ENCODE data around the gene HS3ST3A1.

HS3ST3A1 gene

GRCh38 chr17:13634021-13634420 lies 32.3 kb upstream of the HS3ST3A1 start:
- TF ChIP-seq TAF1 (IDR thresholded peaks at IDR 0.05; ENCODE audit: borderline replicate concordance, low read depth, low read length), result no peak
- TF ChIP-seq POLR2AphosphoS5 (IDR thresholded peaks at IDR 0.05; ENCODE audit: low read depth, low read length), result no peak
- no peak for TF ChIP-seq POLR2A (IDR thresholded peaks at IDR 0.05; ENCODE audit: low read depth, low read length)
- no peak for FAIRE-seq
- DNase-seq (ENCODE audit: insufficient read length), result no peak

GRCh38 chr17:13631529-13631928 lies 29.8 kb upstream of the HS3ST3A1 start:
- DNase-seq (ENCODE audit: insufficient read length) (no peak), FAIRE-seq (no peak)
- TF ChIP-seq POLR2AphosphoS5 (IDR thresholded peaks at IDR 0.05; ENCODE audit: low read depth, low read length), result no peak
- no peak for TF ChIP-seq POLR2A (IDR thresholded peaks at IDR 0.05; ENCODE audit: low read depth, low read length)
- no peak for TF ChIP-seq TAF1 (IDR thresholded peaks at IDR 0.05; ENCODE audit: borderline replicate concordance, low read depth, low read length)

- FAIRE-seq, result no peak
- TF ChIP-seq POLR2A (IDR thresholded peaks at IDR 0.05; ENCODE audit: low read depth, low read length), result no peak
- TF ChIP-seq TAF1 (IDR thresholded peaks at IDR 0.05; ENCODE audit: borderline replicate concordance, low read depth, low read length), result no peak
- no peak for DNase-seq (ENCODE audit: insufficient read length)
These were observed 25.0 kb upstream of the HS3ST3A1 start for GRCh38 chr17:13626703-13627102.

- no peak for FAIRE-seq
- no peak for TF ChIP-seq TAF1 (IDR thresholded peaks at IDR 0.05; ENCODE audit: borderline replicate concordance, low read depth, low read length)
- TF ChIP-seq POLR2AphosphoS5 (IDR thresholded peaks at IDR 0.05; ENCODE audit: low read depth, low read length), result no peak
- no peak for TF ChIP-seq POLR2A (IDR thresholded peaks at IDR 0.05; ENCODE audit: low read depth, low read length)
- DNase-seq (ENCODE audit: insufficient read length), result no peak
These were observed 17.7 kb upstream of the HS3ST3A1 start for GRCh38 chr17:13619462-13619861.

- FAIRE-seq (no peak), DNase-seq (ENCODE audit: insufficient read length) (no peak)
- no peak for TF ChIP-seq POLR2AphosphoS5 (IDR thresholded peaks at IDR 0.05; ENCODE audit: low read depth, low read length)
- TF ChIP-seq TAF1 (IDR thresholded peaks at IDR 0.05; ENCODE audit: borderline replicate concordance, low read depth, low read length), result no peak
- no peak for TF ChIP-seq POLR2A (IDR thresholded peaks at IDR 0.05; ENCODE audit: low read depth, low read length)
These were observed 14.3 kb upstream of the HS3ST3A1 start for GRCh38 chr17:13616031-13616430.

- TF ChIP-seq POLR2A (IDR thresholded peaks at IDR 0.05; ENCODE audit: low read depth, low read length), result no peak
- no peak for TF ChIP-seq POLR2AphosphoS5 (IDR thresholded peaks at IDR 0.05; ENCODE audit: low read depth, low read length)
- TF ChIP-seq TAF1 (IDR thresholded peaks at IDR 0.05; ENCODE audit: borderline replicate concordance, low read depth, low read length), result no peak
- DNase-seq (ENCODE audit: insufficient read length) (no peak), FAIRE-seq (no peak)
These were observed 8.2 kb upstream of the HS3ST3A1 start for GRCh38 chr17:13609941-13610340.

GRCh38 chr17:13601322-13601775 lies 380 bp downstream of the HS3ST3A1 start:
- DNase-seq (ENCODE audit: insufficient read length) (peak; percentile 10), FAIRE-seq (no peak)

GRCh38 chr17:13600475-13601321 lies 1.0 kb downstream of the HS3ST3A1 start:
- FAIRE-seq, result no peak
- peak; percentile 9 for DNase-seq (ENCODE audit: insufficient read length)

More at GRCh38 chr17:13601322-13601775, 380 bp downstream of the HS3ST3A1 start:
- TF ChIP-seq POLR2A (IDR thresholded peaks at IDR 0.05; ENCODE audit: low read depth, low read length) (no peak), POLR2AphosphoS5 (IDR thresholded peaks at IDR 0.05; ENCODE audit: low read depth, low read length) (no peak), TAF1 (IDR thresholded peaks at IDR 0.05; ENCODE audit: borderline replicate concordance, low read depth, low read length) (no peak)

GRCh38 chr17:13599864-13600263 lies 1.9 kb downstream of the HS3ST3A1 start:
- no peak for FAIRE-seq
- TF ChIP-seq POLR2A (IDR thresholded peaks at IDR 0.05; ENCODE audit: low read depth, low read length) (no peak), TAF1 (IDR thresholded peaks at IDR 0.05; ENCODE audit: borderline replicate concordance, low read depth, low read length) (no peak), POLR2AphosphoS5 (IDR thresholded peaks at IDR 0.05; ENCODE audit: low read depth, low read length) (no peak)
- no peak for DNase-seq (ENCODE audit: insufficient read length)

More at GRCh38 chr17:13600475-13601321, 1.0 kb downstream of the HS3ST3A1 start:
- no peak for TF ChIP-seq TAF1 (IDR thresholded peaks at IDR 0.05; ENCODE audit: borderline replicate concordance, low read depth, low read length)
- no peak for TF ChIP-seq POLR2AphosphoS5 (IDR thresholded peaks at IDR 0.05; ENCODE audit: low read depth, low read length)
- no peak for TF ChIP-seq POLR2A (IDR thresholded peaks at IDR 0.05; ENCODE audit: low read depth, low read length)

- no peak for TF ChIP-seq TAF1 (IDR thresholded peaks at IDR 0.05; ENCODE audit: borderline replicate concordance, low read depth, low read length)
- FAIRE-seq (no peak), DNase-seq (ENCODE audit: insufficient read length) (no peak)
These were observed 2.6 kb downstream of the HS3ST3A1 start for GRCh38 chr17:13599168-13599577.

- TF ChIP-seq POLR2AphosphoS5 (IDR thresholded peaks at IDR 0.05; ENCODE audit: low read depth, low read length) (no peak), TAF1 (IDR thresholded peaks at IDR 0.05; ENCODE audit: borderline replicate concordance, low read depth, low read length) (no peak), POLR2A (IDR thresholded peaks at IDR 0.05; ENCODE audit: low read depth, low read length) (no peak)
- DNase-seq (ENCODE audit: insufficient read length) (no peak), FAIRE-seq (no peak)
These were observed 3.2 kb downstream of the HS3ST3A1 start for GRCh38 chr17:13598353-13599167.
